Kidney tubule cell (primary cell): ENCODE data around the gene TNFRSF1A.
"Not testable (repeated sequence)": the region's sequence is repeated elsewhere in the genome, so short reads cannot be mapped to it uniquely, and the experiment has no call there.

Experiments
- DNase-seq: peaks from one replicate; pipeline ENCODE4 v3.0.0-alpha.2; 2018; ENCODE audit warnings: low spot score

The TNFRSF1A gene

DNA sequence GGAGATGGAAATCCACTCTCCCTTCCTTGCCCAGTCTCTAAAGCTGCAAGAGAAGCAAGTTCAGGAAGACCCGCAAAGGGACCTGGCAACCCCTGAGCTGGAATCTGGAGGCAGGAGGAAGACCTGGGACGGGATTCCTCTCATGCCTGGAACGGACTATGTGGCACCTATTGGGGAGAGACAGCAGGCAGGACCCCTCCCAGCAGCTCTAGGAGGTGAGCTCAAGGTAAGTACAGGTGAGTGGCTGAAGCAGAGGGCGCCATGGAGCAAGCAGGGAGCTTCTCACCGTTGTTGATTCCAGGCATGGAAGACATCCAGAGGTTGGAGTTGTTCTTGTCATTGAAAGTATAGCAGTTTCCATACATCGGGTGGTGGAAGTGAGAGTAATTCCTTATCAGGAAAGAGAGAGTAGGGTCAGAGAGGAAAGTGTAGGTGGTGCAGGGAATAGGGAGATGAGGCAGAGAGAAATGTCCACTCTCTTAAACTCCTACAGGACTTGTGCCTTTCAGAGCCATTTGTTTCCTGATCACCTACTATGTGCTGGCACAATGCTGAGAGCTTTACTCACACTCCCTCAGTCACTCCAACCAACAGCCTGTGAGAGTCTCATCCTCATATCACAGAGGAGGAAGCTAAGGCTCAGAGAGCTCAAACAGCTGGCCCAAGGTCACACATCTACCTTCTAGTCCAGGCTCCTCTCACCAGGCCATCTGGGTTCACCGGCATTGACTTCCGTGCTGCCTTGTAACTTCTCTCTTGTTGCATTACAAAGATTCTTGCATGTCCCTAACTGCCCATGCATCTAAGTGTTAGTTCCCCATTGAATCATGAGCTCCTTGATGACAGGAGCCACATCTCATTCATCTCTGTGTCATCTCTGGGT is 13.9 kb upstream of the TNFRSF1A start:
- DNase-seq: no peak

DNA sequence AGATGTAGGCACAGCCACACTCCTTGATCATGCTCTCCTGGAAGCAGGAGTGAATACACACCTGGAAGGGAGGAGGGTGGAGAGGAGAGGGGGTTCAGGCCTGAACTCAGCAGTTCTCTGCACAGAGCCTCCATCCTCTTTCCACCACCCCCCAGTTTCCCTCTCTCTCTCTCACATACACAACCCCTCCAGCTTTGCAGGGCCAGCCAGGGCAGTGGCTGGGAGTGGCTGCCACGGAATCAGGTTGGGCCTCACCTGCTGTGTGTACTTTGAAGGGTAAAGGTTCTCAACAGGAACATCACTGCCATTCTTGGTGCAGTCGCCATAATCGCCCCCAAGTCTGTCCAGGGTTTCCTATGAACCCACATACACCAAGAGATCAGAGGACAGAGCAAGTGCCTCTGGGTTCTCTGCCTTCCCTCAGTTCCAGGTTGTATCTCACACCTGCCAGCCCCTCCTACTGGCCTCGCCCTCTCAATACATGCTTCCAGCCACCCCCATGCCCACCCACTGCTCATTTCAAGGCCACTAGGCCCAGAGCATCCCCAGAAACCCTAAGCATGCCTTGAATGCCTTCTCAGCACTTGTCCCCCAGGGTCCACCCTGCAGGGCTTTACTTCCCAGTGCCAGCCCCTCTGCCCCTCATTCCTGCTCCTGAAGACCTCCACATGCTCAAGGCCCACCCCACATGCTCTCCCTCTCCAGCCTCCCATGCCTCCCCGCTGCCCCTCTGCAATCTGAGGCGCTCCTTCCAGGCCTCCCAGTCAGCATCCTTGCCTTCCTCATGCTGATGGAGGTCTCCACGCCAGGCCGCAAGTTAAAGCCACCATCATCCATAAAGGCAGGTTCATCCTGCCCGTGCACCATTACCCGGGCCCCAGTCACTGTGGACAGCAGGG is 12.9 kb upstream of the TNFRSF1A start:
- DNase-seq: no peak

DNA sequence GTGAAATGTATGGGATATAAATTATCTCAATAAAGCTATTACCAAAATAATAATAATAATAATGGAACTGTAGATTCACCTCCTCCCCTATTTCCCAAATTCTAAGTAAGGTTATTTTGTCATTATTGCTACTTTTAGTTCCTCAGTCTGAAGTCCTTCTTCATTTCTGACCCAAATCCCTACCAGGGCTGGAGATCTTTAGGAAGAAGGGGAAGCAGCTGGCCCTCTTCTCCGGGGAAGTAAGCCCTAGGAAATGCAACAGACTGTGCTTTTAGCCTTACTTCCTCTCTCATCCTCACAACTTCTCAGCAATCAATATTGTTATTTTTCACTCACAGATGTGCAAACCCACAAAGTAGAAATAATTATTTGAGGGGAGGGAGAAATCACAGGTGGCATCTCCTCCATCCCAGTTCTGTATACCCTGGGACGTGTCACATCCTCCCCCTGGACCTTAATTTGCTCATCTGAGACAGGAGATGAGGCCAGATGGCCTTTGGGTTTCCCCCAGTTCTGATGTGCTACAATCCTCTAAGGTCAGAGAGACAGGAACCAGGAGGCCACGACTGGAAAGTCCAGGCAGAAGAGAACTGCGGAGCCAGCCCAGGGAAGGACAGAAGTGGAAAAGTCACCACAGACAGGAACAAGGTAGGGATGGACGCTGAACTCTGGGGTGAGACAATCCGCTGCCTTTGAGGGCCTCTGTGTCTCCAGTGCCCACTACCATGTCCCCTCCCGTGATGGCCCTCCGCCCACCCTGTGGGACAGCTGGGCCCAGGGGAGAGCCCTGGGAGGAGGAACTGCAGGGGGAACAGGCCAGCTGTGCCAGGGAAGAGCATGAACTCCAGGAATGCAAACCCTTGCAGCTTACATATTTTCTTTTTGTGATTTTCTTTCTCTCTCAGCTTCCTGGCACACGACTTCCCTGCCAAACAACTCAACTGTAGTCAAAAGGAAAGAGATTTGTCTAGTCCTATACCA is 10.6 kb upstream of the TNFRSF1A start:
- no peak for DNase-seq

DNA sequence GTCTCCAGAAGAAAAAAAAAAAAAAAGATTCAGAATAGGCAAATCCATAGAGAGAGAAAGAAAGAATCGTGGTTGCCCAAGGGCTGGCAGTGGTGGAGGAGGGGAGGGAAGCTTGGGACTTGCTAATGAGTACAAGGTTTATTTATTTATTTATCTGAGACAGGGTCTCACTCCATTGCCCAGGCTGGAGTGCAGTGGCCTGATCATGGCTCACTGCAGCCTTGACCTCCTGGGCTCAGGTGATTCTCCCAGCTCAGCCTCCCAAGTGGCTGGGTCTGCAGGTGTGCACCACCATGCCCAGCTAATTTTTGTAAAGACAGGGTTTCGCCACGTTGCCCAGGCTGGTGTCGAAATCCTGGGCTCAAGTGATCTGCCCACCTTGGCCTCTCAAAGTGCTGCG is 9.7 kb upstream of the TNFRSF1A start:
- no peak for DNase-seq

DNA sequence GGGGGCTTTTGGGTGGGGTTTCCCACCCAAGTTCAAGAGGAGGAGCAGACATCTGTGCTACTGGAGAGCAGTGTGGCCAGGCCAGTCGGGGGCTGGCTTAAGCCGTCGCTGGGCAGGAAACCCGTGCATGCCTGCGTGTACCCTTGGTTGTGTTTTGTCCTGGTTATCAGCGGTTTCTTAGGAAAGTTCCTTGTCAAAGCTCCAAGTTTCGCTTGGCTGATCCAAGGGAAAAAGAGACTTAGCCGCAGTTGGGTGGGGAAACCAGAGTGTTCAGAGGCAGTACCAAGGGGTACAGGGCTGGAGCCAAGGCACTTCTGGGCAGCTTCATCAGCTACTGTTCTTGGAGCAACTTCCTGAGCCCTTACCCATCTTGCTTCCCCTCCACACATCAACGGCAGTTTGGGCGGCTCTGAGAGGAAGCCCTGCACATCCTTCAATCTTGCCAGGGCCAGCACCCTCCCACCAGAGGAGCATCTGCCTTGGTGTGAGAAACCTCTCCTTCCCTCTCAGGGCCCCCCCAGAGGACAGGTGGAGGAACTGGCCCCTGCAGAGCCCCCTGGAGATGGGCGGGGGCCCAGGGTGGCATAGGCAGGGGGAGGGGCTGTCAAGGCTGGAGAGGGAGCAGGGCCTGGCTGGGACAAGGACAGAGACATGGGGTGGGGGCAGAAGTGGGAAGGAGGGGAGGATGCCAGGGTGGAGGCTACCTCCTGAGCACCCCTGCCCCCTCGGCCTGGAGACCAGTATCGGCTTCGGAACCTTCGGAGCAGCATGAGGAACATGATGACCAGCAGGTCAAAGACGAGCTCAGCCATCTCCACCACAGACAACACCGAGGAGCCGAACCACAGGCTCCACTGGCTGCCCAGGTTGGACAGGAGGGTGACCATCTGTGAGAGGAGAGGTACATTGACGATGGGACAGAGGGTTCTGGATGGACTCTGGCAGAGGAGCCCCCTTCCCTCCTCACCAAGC is 5.8 kb upstream of the TNFRSF1A start:
- peak; percentile 44 for DNase-seq

DNA sequence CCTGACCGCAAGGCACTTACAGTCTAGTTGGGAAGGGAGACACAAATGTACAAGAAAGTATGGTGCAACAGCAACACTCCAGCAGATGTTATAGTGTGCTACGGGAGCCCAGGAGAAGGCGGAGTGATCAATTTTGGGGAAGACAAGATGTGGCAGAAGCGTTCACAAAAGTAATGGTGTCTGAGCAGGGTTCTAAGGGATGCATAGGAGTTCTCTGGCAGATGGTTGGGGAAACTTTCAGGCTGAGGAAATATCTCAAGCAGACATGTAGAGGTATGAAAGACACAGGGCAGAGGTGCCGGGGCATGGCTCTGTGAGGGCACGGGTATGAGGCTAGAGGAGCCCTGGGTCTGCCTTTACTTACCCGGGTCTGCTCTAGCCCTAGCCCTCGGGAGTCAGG is 5.1 kb upstream of the TNFRSF1A start:
- DNase-seq: no peak

DNA sequence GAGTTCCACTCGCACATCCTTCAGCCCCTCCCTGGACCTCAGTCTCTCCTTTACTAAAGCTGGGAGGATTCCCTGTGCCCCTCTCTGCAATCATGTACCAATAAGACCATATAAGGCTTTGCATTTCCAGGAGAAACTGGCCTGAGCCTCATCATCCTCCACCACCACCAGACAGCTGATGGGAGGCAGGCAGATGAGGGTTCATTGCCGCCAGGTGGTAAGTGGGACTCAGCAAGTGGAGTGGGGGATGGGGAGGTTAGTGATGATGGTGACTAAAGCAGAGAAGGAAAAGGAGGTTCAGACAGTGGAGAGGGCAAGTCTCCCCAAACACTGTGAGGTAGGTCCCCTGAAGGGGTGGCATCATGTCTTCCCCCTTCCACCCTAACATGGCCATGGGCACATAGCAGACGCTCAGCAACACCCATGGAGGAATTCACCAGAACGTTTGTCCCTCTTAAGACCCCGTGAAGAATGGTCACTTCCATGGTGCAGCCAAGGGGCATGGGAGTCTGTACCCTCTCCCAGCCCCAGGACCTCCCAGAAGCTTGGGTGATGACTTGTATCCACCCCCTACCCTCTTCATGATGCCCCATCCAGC is 4.5 kb upstream of the TNFRSF1A start:
- DNase-seq: no peak

DNA sequence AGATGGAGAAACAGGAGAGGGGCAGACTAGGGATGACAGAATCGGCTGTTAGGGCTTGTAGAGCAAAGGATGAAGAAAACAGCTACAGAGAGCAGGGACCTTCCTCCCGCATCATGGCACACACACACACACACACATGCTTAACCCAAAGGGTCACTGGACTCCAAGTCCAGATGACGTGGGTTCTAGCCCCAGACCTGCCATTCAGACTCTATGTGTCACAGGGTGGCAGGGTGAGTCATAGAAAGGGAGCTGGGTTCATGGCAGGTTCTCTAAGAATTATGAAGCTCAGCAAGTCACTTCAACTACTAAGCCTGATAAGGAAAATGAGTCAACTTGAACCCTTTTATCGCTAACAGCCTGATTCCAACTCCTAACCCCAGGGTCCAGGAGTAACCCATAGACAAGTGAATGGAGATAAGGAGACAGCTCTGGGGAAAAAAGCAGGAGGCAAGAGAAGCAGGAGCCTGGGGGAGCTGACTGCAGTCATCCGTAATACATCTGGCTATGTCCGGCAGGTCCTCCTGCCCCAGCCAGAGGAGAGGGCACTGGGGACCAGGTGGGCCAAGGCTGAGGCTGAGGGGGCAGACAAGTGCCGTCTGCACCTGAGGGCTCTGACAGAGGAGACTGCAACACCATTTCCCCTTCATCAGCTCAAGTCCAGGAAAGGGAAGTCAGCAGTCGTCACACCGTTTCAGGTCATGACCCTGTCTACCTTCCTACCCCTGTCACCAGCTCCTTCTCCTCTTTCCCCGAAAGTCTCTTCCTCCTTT is 3.6 kb upstream of the TNFRSF1A start:
- peak; percentile 95 for DNase-seq

DNA sequence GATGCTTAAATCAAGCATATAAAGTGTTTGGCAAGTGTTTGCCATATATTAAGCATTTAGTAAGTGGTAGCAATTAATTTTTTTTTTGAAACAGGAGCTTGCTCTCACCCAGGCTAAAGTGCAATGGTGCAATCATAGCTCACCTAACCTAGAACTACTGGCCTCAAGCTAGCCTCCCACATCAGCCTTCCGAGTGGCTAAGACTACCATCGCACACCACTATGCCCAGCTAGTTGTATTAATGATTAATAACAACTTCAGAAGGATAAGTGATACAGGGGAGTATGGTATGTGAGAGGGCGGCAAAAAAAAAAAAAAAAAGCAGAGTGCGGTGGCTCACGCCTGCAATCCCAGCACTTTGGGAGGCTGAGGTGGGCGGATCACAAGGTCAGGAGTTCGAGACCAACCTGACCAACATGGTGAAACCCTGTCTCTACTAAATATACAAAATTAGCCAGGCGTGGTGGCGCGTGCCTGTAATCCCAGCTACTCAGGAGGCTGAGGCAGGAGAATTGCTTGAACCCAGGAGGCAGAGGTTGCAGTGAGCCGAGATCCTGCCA is 2.3 kb upstream of the TNFRSF1A start:
- not testable (repeated sequence) for DNase-seq

DNA sequence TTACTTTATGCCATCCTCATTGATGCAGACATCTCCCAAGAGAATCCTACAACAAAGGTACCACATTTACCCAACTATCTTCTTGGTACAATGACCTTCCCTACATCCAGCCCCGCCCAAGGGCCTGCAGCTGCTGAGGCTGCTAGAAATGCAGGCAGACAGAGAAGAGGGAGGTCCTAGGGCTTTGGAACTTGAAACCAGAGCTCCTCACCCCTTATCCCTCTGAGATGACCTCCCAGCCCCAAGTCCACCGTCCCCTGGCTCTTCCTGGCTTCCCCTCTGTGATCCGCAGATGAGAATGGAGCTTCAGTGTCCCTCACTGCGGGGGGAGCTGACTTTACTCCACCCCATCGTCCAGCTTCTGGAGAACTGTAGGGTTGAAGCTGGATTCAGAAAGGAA is 1.6 kb upstream of the TNFRSF1A start:
- no peak for DNase-seq

DNA sequence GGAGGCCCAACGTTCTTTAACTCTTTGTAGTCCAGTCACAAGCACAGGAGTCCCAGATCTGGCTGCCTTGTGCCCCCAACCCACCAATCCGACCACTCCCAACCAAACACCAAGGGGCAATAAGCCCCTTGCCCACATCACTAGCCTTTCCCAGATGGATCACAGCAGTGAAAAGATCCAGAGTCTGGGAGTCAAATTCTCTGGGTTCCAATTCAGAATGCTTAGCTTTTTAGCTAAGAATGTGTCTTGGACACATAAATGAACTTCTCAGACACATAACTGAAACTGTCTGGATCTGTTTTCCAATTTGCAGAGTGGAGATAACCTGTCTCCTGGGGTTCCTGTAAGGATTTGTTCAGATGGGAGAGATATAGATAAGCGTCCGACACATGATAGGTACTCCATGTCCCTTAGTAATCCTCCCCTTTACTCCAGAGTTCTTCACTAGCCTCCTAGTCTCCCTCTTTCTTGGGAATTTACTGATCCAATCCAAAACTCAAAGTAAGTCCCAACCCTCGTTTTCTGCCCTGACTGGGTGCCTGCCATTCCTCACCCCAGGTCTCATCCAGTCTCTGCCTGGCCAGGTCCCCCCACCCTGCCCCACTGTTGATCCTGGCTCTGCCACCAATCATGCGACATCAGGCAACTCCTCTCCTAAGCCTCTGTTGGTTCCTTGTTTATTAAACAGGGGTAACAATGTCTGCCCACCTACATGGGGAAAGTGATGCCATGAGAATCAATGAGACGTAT is 439 bp upstream of the TNFRSF1A start:
- no peak for DNase-seq

DNA sequence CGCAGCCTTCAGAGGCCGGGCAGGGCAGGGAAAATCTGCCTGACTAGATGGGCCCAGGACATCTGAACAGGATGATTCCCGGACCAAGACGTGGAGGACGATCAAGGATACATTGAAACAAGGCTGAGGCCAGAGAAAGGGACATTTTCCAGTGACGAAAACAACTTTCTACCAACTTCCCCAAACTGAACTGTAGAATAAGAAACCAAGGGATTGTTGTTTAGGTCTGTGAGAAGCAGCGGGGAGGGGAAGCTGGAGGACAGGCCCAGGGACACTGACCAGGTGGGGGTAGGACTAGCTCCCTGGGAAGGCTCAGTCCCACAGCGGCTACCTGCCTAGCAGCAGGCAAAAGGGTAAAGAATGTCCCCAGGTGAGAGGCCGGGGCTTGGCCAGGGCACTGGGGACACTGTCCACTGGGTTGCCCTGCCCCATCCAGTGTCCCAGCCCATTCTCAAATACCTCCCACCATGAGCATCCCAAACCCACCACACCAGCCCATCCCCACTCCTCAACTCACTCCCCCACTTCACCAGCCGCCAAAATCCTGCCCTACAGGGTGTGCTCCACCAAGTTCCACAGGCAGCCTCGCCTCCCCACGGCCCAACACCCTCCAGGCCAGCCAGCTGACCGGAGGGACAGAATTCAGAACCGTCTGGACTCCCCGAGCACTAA is 995 bp downstream of the TNFRSF1A start:
- DNase-seq: no peak

DNA sequence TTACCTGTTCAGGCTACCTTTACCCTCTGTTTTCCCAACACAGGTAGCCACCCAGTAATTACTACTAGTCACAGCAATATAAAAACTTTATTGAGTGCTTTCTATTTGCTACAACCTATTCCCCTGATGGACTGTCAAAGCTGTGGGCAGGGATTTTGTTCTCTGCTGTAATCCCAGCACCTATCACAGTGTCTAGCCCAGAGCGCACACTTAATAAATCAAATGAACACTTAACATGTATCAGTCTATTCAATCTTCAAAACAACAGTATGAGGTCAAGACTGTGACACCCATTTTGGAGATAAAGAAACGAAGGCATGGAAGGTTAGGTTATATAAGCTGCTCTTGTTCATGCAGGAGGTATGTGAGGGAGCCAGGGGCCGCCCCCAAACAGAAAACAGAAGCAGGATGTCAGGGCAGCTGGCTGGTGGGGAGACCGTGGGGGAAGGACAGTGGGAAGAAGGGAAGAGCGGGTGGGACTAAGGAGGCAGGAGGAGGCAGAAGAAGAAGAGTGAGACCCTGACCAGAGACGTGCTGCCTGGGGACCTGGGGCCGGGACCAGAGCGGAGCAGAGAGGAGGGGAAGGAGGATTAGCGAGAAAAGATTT is 1.7 kb downstream of the TNFRSF1A start:
- DNase-seq: peak; percentile 70

DNA sequence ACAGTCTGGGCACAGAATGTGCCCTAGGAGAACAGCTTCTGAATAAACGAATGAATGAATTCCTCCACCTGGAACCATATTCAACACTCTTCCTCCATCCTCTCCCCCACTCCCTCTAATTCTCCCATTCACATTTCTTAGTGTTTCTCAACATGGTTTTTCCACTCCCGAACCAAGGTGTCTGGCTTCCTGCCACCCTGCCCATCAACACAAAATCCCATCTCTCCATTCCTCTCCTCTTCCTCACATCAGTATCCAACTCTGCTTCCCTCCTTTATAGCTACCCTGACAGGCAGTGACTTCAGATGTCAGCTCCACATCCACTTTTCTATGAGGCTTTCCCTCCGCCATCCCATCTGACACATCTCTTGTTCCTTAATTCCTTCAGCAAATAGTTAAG is 2.9 kb downstream of the TNFRSF1A start:
- DNase-seq: no peak

DNA sequence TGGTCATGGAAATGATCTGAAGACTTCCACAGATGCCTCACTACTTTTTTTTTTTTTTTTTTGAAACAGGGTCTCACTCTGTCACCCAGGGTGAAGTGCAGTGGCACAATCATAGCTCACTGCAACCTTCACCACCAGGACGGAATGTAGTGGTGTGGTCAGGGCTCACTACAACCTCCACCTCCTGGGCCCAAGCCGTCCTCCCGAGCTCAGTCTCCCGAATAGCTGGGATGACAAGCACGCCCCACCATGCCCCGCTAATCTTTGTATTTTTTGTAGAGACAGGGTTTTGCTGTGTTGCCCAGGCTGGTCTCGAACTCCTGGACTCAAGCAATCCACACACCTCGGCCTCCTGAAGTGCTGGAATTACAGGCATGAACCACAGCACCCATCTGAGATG is 3.3 kb downstream of the TNFRSF1A start:
- not testable (repeated sequence) for DNase-seq

DNA sequence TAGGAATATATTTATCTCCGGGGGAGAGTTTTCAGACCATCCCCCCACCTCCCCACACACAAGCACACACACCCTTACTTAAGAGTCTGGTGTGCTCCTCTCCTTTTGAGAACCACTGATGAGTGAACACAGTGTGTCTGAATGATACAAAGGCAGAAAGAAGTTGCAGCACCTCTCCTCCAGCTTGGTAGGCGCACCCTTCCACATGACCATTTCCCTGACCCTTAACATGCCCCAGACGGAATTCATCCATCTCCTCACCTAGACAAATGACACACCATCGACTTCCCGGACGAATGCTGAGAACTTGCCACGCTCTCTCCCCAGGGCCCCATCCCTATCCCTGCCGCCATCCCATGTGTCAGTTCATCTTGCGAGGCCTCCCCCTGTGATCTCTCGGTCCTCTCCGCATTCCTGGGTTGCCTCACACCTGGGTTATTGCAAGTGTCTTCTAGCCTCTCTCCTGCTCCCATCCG is 3.9 kb downstream of the TNFRSF1A start:
- DNase-seq: peak; percentile 61
